ENCODE data around the gene EPHA2. TPM values are rescaled to one million over a fixed set of nuclear protein-coding genes. Genes with fewer than 3 reads are reported as not detected.

Gene EPHA2
- polyA plus RNA-seq, 6 donors from 2014 or later, result not detected

- ATAC-seq (ENCODE audit: low read depth in 2 of 2), result no peak
- Mint-ChIP-seq H3K27ac (no peak overlapping the region), H3K36me3 (no peaks in the 10 kb centered on the region), H3K4me1 (peaks cover 0 to 4% (median 0%) of the 10 kb centered on the region in 3 donors), H3K9me3 (no peaks in the 10 kb centered on the region), H3K4me3 (no peak overlapping the region), H3K27me3 (peaks cover 20 to 81% (median 56%) of the 10 kb centered on the region in 3 donors)
- no peak for DNase-seq
Observed at GRCh38 chr1:16147156-16147926, 8.5 kb downstream of the EPHA2 start.

GRCh38 chr1:16146279-16147155 is 9.4 kb downstream of the EPHA2 start:
- Mint-ChIP-seq H3K36me3 (no peaks in the 10 kb centered on the region), H3K4me3 (no peak overlapping the region), H3K4me1 (peaks cover 0 to 6% (median 0%) of the 10 kb centered on the region in 3 donors), H3K27ac (no peak overlapping the region), H3K9me3 (no peaks in the 10 kb centered on the region), H3K27me3 (peaks cover 15 to 81% (median 53%) of the 10 kb centered on the region in 3 donors)
- ATAC-seq (ENCODE audit: low read depth in 2 of 2) (no peak), DNase-seq (no peak)

- Mint-ChIP-seq H3K27me3 (peaks cover 15 to 74% (median 46%) of the 10 kb centered on the region in 3 donors), H3K9me3 (no peaks in the 10 kb centered on the region), H3K27ac (no peak overlapping the region), H3K4me3 (no peak overlapping the region), H3K36me3 (no peaks in the 10 kb centered on the region), H3K4me1 (peaks cover 0 to 6% (median 0%) of the 10 kb centered on the region in 3 donors)
- DNase-seq (no peak), ATAC-seq (ENCODE audit: low read depth in 2 of 2) (no peak)
Observed at GRCh38 chr1:16145662-16146278, 10.1 kb downstream of the EPHA2 start.

GRCh38 chr1:16145030-16145661 is 10.7 kb downstream of the EPHA2 start:
- H3K27me3 Mint-ChIP-seq, result peaks cover 15 to 67% (median 40%) of the 10 kb centered on the region in 3 donors
- no peak for ATAC-seq (ENCODE audit: low read depth in 2 of 2)
- no peaks in the 10 kb centered on the region for H3K9me3 Mint-ChIP-seq
- H3K27ac Mint-ChIP-seq, result no peak overlapping the region
- no peaks in the 10 kb centered on the region for H3K36me3 Mint-ChIP-seq
- H3K4me1 Mint-ChIP-seq, result peaks cover 0 to 6% (median 0%) of the 10 kb centered on the region in 3 donors
- no peak overlapping the region for H3K4me3 Mint-ChIP-seq
- DNase-seq, result no peak

GRCh38 chr1:16144325-16145029 is 11.4 kb downstream of the EPHA2 start:
- Mint-ChIP-seq H3K4me3 (no peak overlapping the region), H3K36me3 (no peaks in the 10 kb centered on the region), H3K9me3 (no peaks in the 10 kb centered on the region), H3K4me1 (peaks cover 0 to 6% (median 0%) of the 10 kb centered on the region in 3 donors), H3K27me3 (peaks cover 15 to 61% (median 37%) of the 10 kb centered on the region in 3 donors), H3K27ac (no peak overlapping the region)
- no peak for ATAC-seq (ENCODE audit: low read depth in 2 of 2)
- no peak for DNase-seq

GRCh38 chr1:16143566-16144324 is 12.1 kb downstream of the EPHA2 start:
- DNase-seq (no peak), ATAC-seq (ENCODE audit: low read depth in 2 of 2) (no peak)
- peaks cover 0 to 6% (median 0%) of the 10 kb centered on the region in 3 donors for H3K4me1 Mint-ChIP-seq
- no peak overlapping the region for H3K4me3 Mint-ChIP-seq
- no peak overlapping the region for H3K27ac Mint-ChIP-seq
- H3K36me3 Mint-ChIP-seq, result no peaks in the 10 kb centered on the region
- H3K27me3 Mint-ChIP-seq, result peaks cover 10 to 60% (median 37%) of the 10 kb centered on the region in 3 donors
- no peaks in the 10 kb centered on the region for H3K9me3 Mint-ChIP-seq

- H3K4me1 Mint-ChIP-seq, result peaks cover 0 to 6% (median 0%) of the 10 kb centered on the region in 3 donors
- H3K36me3 Mint-ChIP-seq, result no peaks in the 10 kb centered on the region
- no peak for DNase-seq
- peak overlapping the region in 1 of 6 donors; percentile 41 for H3K27ac Mint-ChIP-seq
- H3K9me3 Mint-ChIP-seq, result no peaks in the 10 kb centered on the region
- H3K27me3 Mint-ChIP-seq, result peaks cover 4 to 60% (median 36%) of the 10 kb centered on the region in 3 donors
- H3K4me3 Mint-ChIP-seq, result no peak overlapping the region
- ATAC-seq (ENCODE audit: low read depth in 2 of 2), result no peak
Observed at GRCh38 chr1:16143005-16143565, 12.8 kb downstream of the EPHA2 start.

GRCh38 chr1:16142383-16142995 is 13.4 kb downstream of the EPHA2 start:
- Mint-ChIP-seq H3K4me3 (no peak overlapping the region), H3K36me3 (no peaks in the 10 kb centered on the region), H3K9me3 (no peaks in the 10 kb centered on the region), H3K27ac (peak overlapping the region in 1 of 6 donors; percentile 81), H3K27me3 (peaks cover 3 to 57% (median 32%) of the 10 kb centered on the region in 3 donors), H3K4me1 (peaks cover 0 to 6% (median 0%) of the 10 kb centered on the region in 3 donors)
- DNase-seq (no peak), ATAC-seq (ENCODE audit: low read depth in 2 of 2) (no peak)

GRCh38 chr1:16141573-16142336 is 14.1 kb downstream of the EPHA2 start:
- peaks cover 0 to 6% (median 0%) of the 10 kb centered on the region in 3 donors for H3K4me1 Mint-ChIP-seq
- peaks cover 0 to 52% (median 32%) of the 10 kb centered on the region in 3 donors for H3K27me3 Mint-ChIP-seq
- no peaks in the 10 kb centered on the region for H3K9me3 Mint-ChIP-seq
- DNase-seq, result no peak
- H3K27ac Mint-ChIP-seq, result peak overlapping the region in 1 of 6 donors; percentile 1
- ATAC-seq (ENCODE audit: low read depth in 2 of 2), result no peak
- no peak overlapping the region for H3K4me3 Mint-ChIP-seq
- H3K36me3 Mint-ChIP-seq, result no peaks in the 10 kb centered on the region

GRCh38 chr1:16140068-16140596 is 15.7 kb downstream of the EPHA2 start:
- H3K9me3 Mint-ChIP-seq, result no peaks in the 10 kb centered on the region
- H3K4me3 Mint-ChIP-seq, result no peak overlapping the region
- peaks cover 0 to 6% (median 0%) of the 10 kb centered on the region in 3 donors for H3K4me1 Mint-ChIP-seq
- no peaks in the 10 kb centered on the region for H3K36me3 Mint-ChIP-seq
- no peak for DNase-seq
- peaks cover 0 to 41% (median 32%) of the 10 kb centered on the region in 3 donors for H3K27me3 Mint-ChIP-seq
- ATAC-seq (ENCODE audit: low read depth in 2 of 2), result no peak
- no peak overlapping the region for H3K27ac Mint-ChIP-seq

Data from naive B cell (primary cell).